Activated CD8-positive, alpha-beta T cell treated with anti-CD3 and anti-CD28 coated beads for 36 hours (primary cell): ENCODE measurements around the gene NUAK2. TPM values are rescaled to one million over a fixed set of nuclear protein-coding genes. Genes with fewer than 3 reads are reported as not detected.

Experiments
- ATAC-seq: fragments of 200-7000 bp; cut with Tn5 transposase; one replicate; pipeline ENCODE4 v1.10.0; 2021; ENCODE audit warnings: mild to moderate bottlenecking, moderate library complexity
- CTCF ChIA-PET: fragments of 350-600 bp; sonication (Branson Sonifier 250); formaldehyde crosslinking; loops from one replicate; lab custom pipeline; 2021; ENCODE audit warnings: antibody characterized with exemption; lab: Charles Lee
- POLR2A ChIA-PET: fragments of 350-600 bp; sonication (Branson Sonifier 250); formaldehyde crosslinking; loops from one replicate; lab custom pipeline; 2021; ENCODE audit warnings: antibody characterized with exemption; lab: Charles Lee
- DNase-seq: peaks from one replicate; pipeline ENCODE4 v3.0.0-alpha.2; 2020
- H3K27ac Mint-ChIP-seq: one replicate; pipeline ENCODE4 v1.8.0; 2021; ENCODE audit warnings: mild to moderate bottlenecking, mixed read lengths
- H3K27me3 Mint-ChIP-seq: one replicate; pipeline ENCODE4 v1.8.0; 2021; ENCODE audit warnings: mixed read lengths
- H3K36me3 Mint-ChIP-seq: one replicate; pipeline ENCODE4 v1.8.0; 2021; ENCODE audit warnings: low read depth, mixed read lengths
- H3K4me1 Mint-ChIP-seq: one replicate; pipeline ENCODE4 v1.8.0; 2021; ENCODE audit warnings: low read depth, mixed read lengths
- H3K4me3 Mint-ChIP-seq: one replicate; pipeline ENCODE4 v1.8.0; 2021; ENCODE audit warnings: mild to moderate bottlenecking, moderate library complexity, mixed read lengths
- H3K9me3 Mint-ChIP-seq: one replicate; pipeline ENCODE4 v1.8.0; 2021; ENCODE audit warnings: mixed read lengths
- CTCF ChIP-seq: fragments of 200-600 bp; IDR thresholded peaks from one replicate; pipeline ENCODE4 v1.8.0; 2022; ENCODE audit warnings: antibody characterized with exemption, mild to moderate bottlenecking
- intact Hi-C: fragments of 100-400 bp; cut with micrococcal nuclease; formaldehyde crosslinking; loops from one replicate; pipeline ENCODE4 v1.10.0; 2022
- total RNA-seq, 2 experiments: library from RNA; stranded (reverse); gene quantifications; one replicate each; pipeline ENCODE4 v1.2.3, GENCODE V29; 2021

NUAK2 gene
- total RNA-seq, 2 experiments from 2014 or later: 1.9 TPM

- Mint-ChIP-seq H3K4me3 (no peak overlapping the region), H3K27ac (no peak overlapping the region), H3K9me3 (no peaks in the 10 kb centered on the region), H3K4me1 (peaks cover 33% of the 10 kb centered on the region), H3K27me3 (no peaks in the 10 kb centered on the region), H3K36me3 (no peaks in the 10 kb centered on the region)
- POLR2A ChIA-PET: interaction anchor here (0.6 to 1.4 kb wide), 5 partner anchors 11 to 51 kb away, joined by 3 to 13 read pairs (median 9); no protein-coding TSS in a partner anchor
- ATAC-seq (peak; percentile 94), DNase-seq (peak; percentile 92)
- peak; percentile 99 for TF ChIP-seq CTCF
- intact Hi-C loops: loop anchor here (1.0 kb wide), 1 partner anchor 52 kb away; no protein-coding TSS in a partner anchor
- CTCF ChIA-PET: interaction anchor here (0.6 to 23.4 kb wide), 47 partner anchors 10 to 384 kb away, joined by 3 to 1285 read pairs (median 6); partner anchors contain the start of genes NUAK2 and TMCC2
These were observed 48.0 kb downstream of the NUAK2 start for GRCh38 chr1:205273551-205273982.

DNA sequence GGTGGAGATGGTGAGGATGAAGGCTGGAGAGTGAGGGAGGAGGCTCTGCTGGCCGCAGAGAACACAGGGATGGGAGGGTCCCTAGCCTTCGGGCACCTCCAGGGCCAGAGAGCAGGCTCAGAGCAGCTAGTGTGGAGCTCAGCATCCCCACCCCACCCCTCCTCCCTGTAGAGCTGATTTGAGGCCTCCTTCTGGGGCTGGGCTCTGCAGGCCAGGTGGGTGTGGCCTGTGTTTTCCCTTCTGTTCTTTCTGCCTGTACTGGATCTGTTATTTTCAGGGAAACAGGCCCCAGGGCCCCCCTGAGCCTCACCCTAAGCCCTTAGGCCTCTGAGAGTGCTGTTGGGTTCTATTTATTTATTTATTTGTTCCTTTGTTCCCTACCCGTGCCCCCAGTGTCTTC is 49.0 kb downstream of the NUAK2 start:
- Mint-ChIP-seq H3K4me1 (peaks cover 25% of the 10 kb centered on the region), H3K36me3 (no peaks in the 10 kb centered on the region), H3K27ac (no peak overlapping the region), H3K4me3 (no peak overlapping the region), H3K27me3 (no peaks in the 10 kb centered on the region), H3K9me3 (no peaks in the 10 kb centered on the region)
- ChIA-PET POLR2A (interaction anchor here (1.1 to 1.4 kb wide), 3 partner anchors 12 to 53 kb away, joined by 3 to 9 read pairs (median 4); no protein-coding TSS in a partner anchor), CTCF (interaction anchor here (0.7 to 23.4 kb wide), 19 partner anchors 9 to 265 kb away, joined by 3 to 1285 read pairs (median 8); partner anchors contain the start of gene NUAK2)
- no peak for TF ChIP-seq CTCF
- no peak for DNase-seq
- no peak for ATAC-seq
- intact Hi-C loops: no loop called here

DNA sequence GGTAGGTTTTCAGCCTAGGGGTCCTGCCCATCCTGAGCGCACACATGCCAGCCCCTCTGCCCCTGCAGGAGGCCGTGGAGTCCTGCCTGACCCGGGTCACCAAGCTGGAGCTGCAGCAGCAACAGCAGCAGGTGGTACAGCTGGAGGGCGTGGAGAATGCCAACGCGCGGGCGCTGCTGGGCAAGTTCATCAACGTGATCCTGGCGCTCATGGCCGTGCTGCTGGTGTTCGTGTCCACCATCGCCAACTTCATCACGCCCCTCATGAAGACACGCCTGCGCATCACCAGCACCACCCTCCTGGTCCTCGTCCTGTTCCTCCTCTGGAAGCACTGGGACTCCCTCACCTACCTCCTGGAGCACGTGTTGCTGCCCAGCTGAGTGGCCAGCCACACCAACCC is 49.8 kb downstream of the NUAK2 start:
- ATAC-seq (no peak), DNase-seq (no peak)
- Mint-ChIP-seq H3K4me1 (peaks cover 25% of the 10 kb centered on the region), H3K4me3 (no peak overlapping the region), H3K27ac (no peak overlapping the region), H3K9me3 (no peaks in the 10 kb centered on the region), H3K36me3 (no peaks in the 10 kb centered on the region), H3K27me3 (no peaks in the 10 kb centered on the region)
- CTCF ChIA-PET: interaction anchor here (0.7 to 23.4 kb wide), 13 partner anchors 8 to 213 kb away, joined by 3 to 1285 read pairs (median 10); partner anchors contain the start of gene NUAK2
- POLR2A ChIA-PET: interaction anchor here (1.1 to 1.2 kb wide), 2 partner anchors 13 to 54 kb away, joined by 3 to 4 read pairs; no protein-coding TSS in a partner anchor
- no peak for TF ChIP-seq CTCF
- intact Hi-C loops: no loop called here

DNA sequence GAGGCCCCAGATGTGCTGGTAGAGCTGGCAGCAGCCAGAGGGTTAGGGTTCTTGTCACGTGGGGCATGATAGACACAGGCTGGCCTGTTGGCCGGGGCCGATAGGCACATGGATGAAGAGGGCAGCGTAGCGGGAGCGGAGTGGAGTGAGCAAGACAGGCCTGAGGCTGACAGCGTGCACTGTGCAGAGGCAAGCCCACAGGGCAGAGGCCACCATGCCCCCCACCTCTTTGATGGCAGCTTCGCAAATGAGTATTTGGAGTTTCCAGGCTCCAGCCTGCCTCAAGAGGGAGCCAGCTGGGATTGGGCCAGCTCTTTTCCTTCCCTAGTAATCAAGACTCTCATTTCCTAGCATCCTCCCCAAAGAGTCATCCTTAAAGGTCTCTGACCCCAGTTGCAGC is 50.3 kb downstream of the NUAK2 start:
- ATAC-seq (no peak), DNase-seq (no peak)
- no peak overlapping the region for H3K27ac Mint-ChIP-seq
- no peaks in the 10 kb centered on the region for H3K36me3 Mint-ChIP-seq
- H3K4me1 Mint-ChIP-seq: peaks cover 22% of the 10 kb centered on the region
- H3K27me3 Mint-ChIP-seq: no peaks in the 10 kb centered on the region
- no peak for TF ChIP-seq CTCF
- intact Hi-C loops: no loop called here
- ChIA-PET POLR2A (interaction anchor here (1.1 kb wide), 1 partner anchor 54 kb away, joined by 4 read pairs; no protein-coding TSS in a partner anchor), CTCF (interaction anchor here (0.9 to 23.4 kb wide), 13 partner anchors 8 to 214 kb away, joined by 3 to 1285 read pairs (median 4); partner anchors contain the start of genes NUAK2 and RBBP5)
- H3K9me3 Mint-ChIP-seq: no peaks in the 10 kb centered on the region
- no peak overlapping the region for H3K4me3 Mint-ChIP-seq

DNA sequence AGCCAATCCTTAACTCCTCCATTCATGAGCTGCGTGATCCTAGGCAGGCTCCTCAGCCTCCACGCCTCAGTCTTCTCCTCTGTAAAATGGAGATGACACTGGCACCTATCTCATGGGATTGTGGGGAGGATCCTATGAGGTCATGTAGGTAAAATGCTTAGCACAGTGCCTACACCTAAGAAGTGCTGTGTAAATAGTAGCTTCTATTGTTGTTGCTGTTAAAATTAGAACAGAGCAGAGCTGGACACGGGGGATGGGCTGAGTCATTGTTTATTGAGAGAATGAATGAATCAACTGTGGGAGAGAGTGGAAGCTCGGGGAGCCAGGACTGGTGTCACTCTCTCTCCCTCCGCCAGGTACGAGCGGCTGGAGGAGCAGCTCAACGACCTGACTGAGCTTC is 50.8 kb downstream of the NUAK2 start:
- ATAC-seq (no peak), DNase-seq (no peak)
- ChIA-PET CTCF (interaction anchor here (0.9 to 23.4 kb wide), 13 partner anchors 7 to 214 kb away, joined by 3 to 1285 read pairs (median 4); partner anchors contain the start of genes NUAK2 and RBBP5), POLR2A (interaction anchor here (1.1 kb wide), 1 partner anchor 57 kb away, joined by 3 read pairs; no protein-coding TSS in a partner anchor)
- Mint-ChIP-seq H3K9me3 (no peaks in the 10 kb centered on the region), H3K4me3 (no peak overlapping the region), H3K4me1 (peaks cover 21% of the 10 kb centered on the region), H3K36me3 (no peaks in the 10 kb centered on the region), H3K27ac (no peak overlapping the region), H3K27me3 (no peaks in the 10 kb centered on the region)
- intact Hi-C loops: no loop called here
- TF ChIP-seq CTCF: no peak
